HG03159 (cell line): ENCODE measurements around the gene MEF2B.
"Not testable (repeated sequence)": the region's sequence is repeated elsewhere in the genome, so short reads cannot be mapped to it uniquely, and the experiment has no call there.

Source experiments
- ATAC-seq: cut with Tn5 transposase; IDR thresholded peaks from one replicate; pipeline ENCODE4 v1.9.1; 2021; ENCODE audit warnings: mild to moderate bottlenecking, moderate library complexity; ENCODE audit not compliant: unreplicated experiment

MEF2B gene

GRCh38 chr19:19157808-19158207, 12.3 kb downstream of the MEF2B start:
- ATAC-seq: no peak

GRCh38 chr19:19155495-19156219, 14.4 kb downstream of the MEF2B start:
- ATAC-seq: no peak

GRCh38 chr19:19154768-19155494, 15.1 kb downstream of the MEF2B start:
- no peak for ATAC-seq

GRCh38 chr19:19152668-19153384, 17.2 kb downstream of the MEF2B start:
- ATAC-seq: no peak

GRCh38 chr19:19151418-19151817, 18.6 kb downstream of the MEF2B start:
- no peak for ATAC-seq

GRCh38 chr19:19149435-19149834, 20.6 kb downstream of the MEF2B start:
- ATAC-seq: no peak

GRCh38 chr19:19148504-19148903, 21.6 kb downstream of the MEF2B start:
- not testable (repeated sequence) for ATAC-seq

- ATAC-seq: no peak
Observed at GRCh38 chr19:19147344-19147743, 22.7 kb downstream of the MEF2B start.

GRCh38 chr19:19146865-19147264, 23.2 kb downstream of the MEF2B start:
- no peak for ATAC-seq

GRCh38 chr19:19145684-19146608, 24.1 kb downstream of the MEF2B start:
- ATAC-seq: no peak

GRCh38 chr19:19145281-19145680, 24.8 kb downstream of the MEF2B start:
- ATAC-seq: no peak

- no peak for ATAC-seq
Observed at GRCh38 chr19:19142347-19142746, 27.7 kb downstream of the MEF2B start.

- no peak for ATAC-seq
Observed at GRCh38 chr19:19140476-19140875, 29.6 kb downstream of the MEF2B start.

GRCh38 chr19:19139876-19140229, 30.2 kb downstream of the MEF2B start:
- ATAC-seq: no peak

- ATAC-seq: peak; percentile 94
Observed at GRCh38 chr19:19138109-19138981, 31.7 kb downstream of the MEF2B start, which contains the start of gene TMEM161A. Gene TMEM161A (minus strand): TSS chr19:19138478. CDS start chr19:19138428, 50 bp downstream.

- no peak for ATAC-seq
Observed at GRCh38 chr19:19137556-19138108, 32.4 kb downstream of the MEF2B start.

GRCh38 chr19:19135713-19136112, 34.4 kb downstream of the MEF2B start:
- not testable (repeated sequence) for ATAC-seq

- ATAC-seq: no peak
Observed at GRCh38 chr19:19134687-19135158, 35.3 kb downstream of the MEF2B start.

- no peak for ATAC-seq
Observed at GRCh38 chr19:19133985-19134384, 36.1 kb downstream of the MEF2B start.
